Heart right ventricle (tissue), 16 donors: ENCODE measurements around the gene MICAL3. TPM values are rescaled to one million over a fixed set of nuclear protein-coding genes. Genes with fewer than 3 reads are reported as not detected.

Source experiments
- ATAC-seq, 8 donors: fragments of 200-7000 bp; cut with Tn5 transposase; one replicate each; pipeline ENCODE4 v1.9.1; 2020; ENCODE audit warnings: mild to moderate bottlenecking in 8 of 8, moderate library complexity in 8 of 8, moderate number of reproducible peaks in 1 of 8
- DNase-seq, 2 donors: peaks; one replicate each; pipeline ENCODE4 v3.0.0-alpha.2; 2020
- H3K27ac ChIP-seq, 10 donors: fragments of 200-600 bp; sonication (generic) in 2 of 10; one replicate each; pipeline versions ENCODE4 v1.5.0 to v1.8.0; 2020 to 2022; ENCODE audit warnings: mild to moderate bottlenecking in 3 of 10
- H3K27me3 ChIP-seq, 7 donors: fragments of 200-600 bp; one replicate each; pipeline ENCODE4 v1.8.0; 2021 to 2022; ENCODE audit warnings: mild to moderate bottlenecking in 2 of 7
- H3K36me3 ChIP-seq, 9 donors: fragments of 200-600 bp; sonication (generic) in 1 of 9; one replicate each; pipeline versions ENCODE4 v1.5.0 to v1.8.0; 2020 to 2022; ENCODE audit warnings: mild to moderate bottlenecking in 2 of 9
- H3K4me1 ChIP-seq, 9 donors: fragments of 200-600 bp; sonication (generic) in 1 of 9; one replicate each; pipeline versions ENCODE4 v1.5.0 to v1.8.0; 2020 to 2022; ENCODE audit warnings: mild to moderate bottlenecking in 4 of 9
- H3K4me3 ChIP-seq, 10 donors: fragments of 200-600 bp; sonication (generic) in 2 of 10; one replicate each; pipeline versions ENCODE4 v1.5.0 to v1.8.0; 2020 to 2022; ENCODE audit warnings: mild to moderate bottlenecking in 7 of 10, moderate library complexity in 2 of 10
- H3K9me3 ChIP-seq, 11 donors: fragments of 200-600 bp in 10 of 11; sonication (generic) in 2 of 11; one replicate each; pipeline versions ENCODE4 v1.5.0 to v1.8.0; 2013 to 2022; ENCODE audit warnings: mild to moderate bottlenecking in 2 of 11, control low read depth in 1 of 11, moderate library complexity in 1 of 11
- CTCF ChIP-seq, 9 donors: fragments of 200-600 bp; sonication (generic) in 2 of 9; IDR thresholded peaks; one replicate each; pipeline versions ENCODE4 v1.5.0 to v1.8.0; 2021 to 2022; ENCODE audit warnings: antibody characterized with exemption in 9 of 9, mild to moderate bottlenecking in 5 of 9, moderate library complexity in 1 of 9
- WGBS, 2 donors: extraction: QIAGEN DNeasy Blood & Tissue Kit; methylation state at CpG; one replicate each; pipeline ENCODE4 v1.1.7; 2013; ENCODE audit warnings: inconsistent platforms in 1 of 2; 5-methylcytosine and 5-hydroxymethylcytosine counted together
- intact Hi-C, 10 donors: fragments of 100-400 bp; cut with DNase I; formaldehyde crosslinking; loops; one replicate each; pipeline versions ENCODE4 v1.11.1 to v1.14.2; 2022
- polyA plus RNA-seq, 2 donors: library from polyadenylated mRNA; stranded (reverse); fragments of 200-250 nt; gene quantifications; one replicate each; pipeline ENCODE4 v1.2.3, GENCODE V29; 2013
- total RNA-seq, 10 donors: library from RNA; stranded (reverse); fragmentation: NEBNext Ultra II Directional in 3 of 10; extraction: Animal tissue kit (Norgen Biotek cat#: 25700) in 3 of 10; gene quantifications; one replicate each; pipeline versions ENCODE4 v1.2.1 to v1.2.4, GENCODE V29; 2021 to 2023
- donor health status: Arrhythmogenic right ventricular cardiomyopathy.
- donor health status: ischemic (EF 13 %, LVEDD 7.1; RV severe dilation, severe dysfunction).
- donor health status: healthy with polysubstance abuse.
- donor health status: DM: no; HTN: yes; CAD: no.
- donor health status: DM: no; HTN: no; CAD: no.
- donor health status: ischemic (EF 25% LVEDD 6.9; RV normal size, moderate dysfunction).
- donor health status: ischemic (EF 25% LVEDD 5.7; RV mildly dilated, moderate dysfunction).
- donor health status: healthy.
- donor health status: DM: yes; HTN: yes; CAD: no.
- donor health status: Ischemic cardiomyopathy.
- donor health status: ischemic (EF 35%, LVEDD 5.7; RV mildly dilated, moderate dysfunction).
- donor health status: nonischemic (EF 11% LVEDD 7.7; RV severe dilation, severe dysfunction).
- donor health status: DM: yes; HTN: yes; CAD: no.
- donor health status: PGD.
- donor health status: ischemic (EF 29% LVEDD 5.4; RV normal size, mild dysfunction).
- donor health status: nonischemic (EF 23%, LVEDD 6.1; RV moderate dilation, normal function).

The MICAL3 gene
- total and polyA plus RNA-seq, 12 donors = 13.2 to 137 (median 109) TPM

GRCh38 chr22:17773606-17774205, 250.7 kb downstream of the MICAL3 start:
- H3K36me3 ChIP-seq = no peaks in the 10 kb centered on the region
- peak overlapping the region; percentile 30 to 81 (median 73) for H3K4me3 ChIP-seq
- peak overlapping the region; percentile 29 to 98 (median 73) for H3K27ac ChIP-seq
- no peaks in the 10 kb centered on the region for H3K27me3 ChIP-seq
- peaks cover 3 to 84% (median 20%) of the 10 kb centered on the region in 9 donors for H3K4me1 ChIP-seq
- H3K9me3 ChIP-seq = no peaks in the 10 kb centered on the region
- TF ChIP-seq CTCF (IDR thresholded peaks at IDR 0.05) = no peak
- ATAC-seq (peak; percentile 29 to 52 (median 34)), DNase-seq (peak in 1 of 2 donors; percentile 44)
- 3 to 6% methylated on average over 31 to 46 of the region's 47 CpGs for WGBS, 2 donors
- intact Hi-C loops = loop anchor here in 1 of 10 donors (10.0 kb wide), 1 partner anchor 139 kb away; the partner anchor contains the start of gene BCL2L13

GRCh38 chr22:17772958-17773605, 251.3 kb downstream of the MICAL3 start:
- 66 to 68% methylated on average over 18 of the region's 18 CpGs for WGBS, 2 donors
- H3K4me3 ChIP-seq = peak overlapping the region in 9 of 10 donors; percentile 64 to 81 (median 74)
- H3K36me3 ChIP-seq = no peaks in the 10 kb centered on the region
- H3K4me1 ChIP-seq = peaks cover 3 to 79% (median 20%) of the 10 kb centered on the region in 9 donors
- no peaks in the 10 kb centered on the region for H3K9me3 ChIP-seq
- H3K27me3 ChIP-seq = no peaks in the 10 kb centered on the region
- intact Hi-C loops = loop anchor here in 1 of 10 donors (10.0 kb wide), 1 partner anchor 138 kb away; the partner anchor contains the start of gene BCL2L13
- DNase-seq = no peak
- peak in 5 of 8 donors; percentile 8 to 40 (median 14) for ATAC-seq
- no peak for TF ChIP-seq CTCF (IDR thresholded peaks at IDR 0.05)
- peak overlapping the region in 4 of 10 donors; percentile 57 to 98 (median 75) for H3K27ac ChIP-seq

- H3K4me1 ChIP-seq = peaks cover 3 to 73% (median 20%) of the 10 kb centered on the region in 9 donors
- TF ChIP-seq CTCF (IDR thresholded peaks at IDR 0.05) = no peak
- H3K36me3 ChIP-seq = no peaks in the 10 kb centered on the region
- ATAC-seq (peak in 1 of 8 donors; percentile 1), DNase-seq (no peak)
- intact Hi-C loops = loop anchor here in 1 of 10 donors (10.0 kb wide), 1 partner anchor 138 kb away; the partner anchor contains the start of gene BCL2L13
- whole genome bisulfite sequencing, 2 donors = 75 to 83% methylated on average over 21 of the region's 21 CpGs
- H3K27me3 ChIP-seq = no peaks in the 10 kb centered on the region
- peak overlapping the region in 6 of 10 donors; percentile 71 to 81 (median 76) for H3K4me3 ChIP-seq
- no peaks in the 10 kb centered on the region for H3K9me3 ChIP-seq
- H3K27ac ChIP-seq = peak overlapping the region in 2 of 10 donors; percentile 76 to 98
Measured at GRCh38 chr22:17772249-17772957, 252.0 kb downstream of the MICAL3 start.
